Esophagus squamous epithelium (tissue), 4 donors: ENCODE data around the gene SH3BP5L.
"Not testable (repeated sequence)": the region's sequence is repeated elsewhere in the genome, so short reads cannot be mapped to it uniquely, and the experiment has no call there.

Source experiments
- POLR2A ChIP-seq, 4 donors: fragments of 450-650 bp; IDR thresholded peaks; one replicate each; pipeline ENCODE4 v1.6.1; 2017; ENCODE audit warnings: antibody characterized with exemption in 4 of 4, mild to moderate bottlenecking in 4 of 4, moderate library complexity in 3 of 4
- TF ChIP-seq, protein P1 (sequence below), 6 experiments: fragments of 450-650 bp in 4 of 6; fragments of 200-600 bp in 2 of 6; sonication (generic) in 2 of 6; IDR thresholded peaks; one replicate each; pipeline ENCODE4 v1.5.1; 2016 to 2019; ENCODE audit warnings: antibody characterized with exemption in 6 of 6, mild to moderate bottlenecking in 4 of 6, moderate library complexity in 4 of 6

DNA sequence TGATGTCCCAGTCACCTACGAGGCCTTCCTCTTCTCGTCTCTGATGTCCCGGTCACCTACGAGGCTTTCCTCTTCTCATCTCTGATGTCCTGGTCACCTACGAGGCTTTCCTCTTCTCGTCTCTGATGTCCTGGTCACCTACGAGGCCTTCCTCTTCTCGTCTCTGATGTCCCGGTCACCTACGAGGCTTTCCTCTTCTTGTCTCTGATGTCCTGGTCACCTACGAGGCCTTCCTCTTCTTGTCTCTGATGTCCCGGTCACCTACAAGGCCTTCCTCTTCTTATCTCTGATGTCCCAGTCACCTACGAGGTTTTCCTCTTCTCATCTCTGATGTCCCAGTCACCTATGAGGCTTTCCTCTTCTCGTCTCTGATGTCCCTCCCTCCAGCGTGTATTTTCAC is 22.2 kb downstream of the SH3BP5L start:
- TF ChIP-seq, protein P1, sequence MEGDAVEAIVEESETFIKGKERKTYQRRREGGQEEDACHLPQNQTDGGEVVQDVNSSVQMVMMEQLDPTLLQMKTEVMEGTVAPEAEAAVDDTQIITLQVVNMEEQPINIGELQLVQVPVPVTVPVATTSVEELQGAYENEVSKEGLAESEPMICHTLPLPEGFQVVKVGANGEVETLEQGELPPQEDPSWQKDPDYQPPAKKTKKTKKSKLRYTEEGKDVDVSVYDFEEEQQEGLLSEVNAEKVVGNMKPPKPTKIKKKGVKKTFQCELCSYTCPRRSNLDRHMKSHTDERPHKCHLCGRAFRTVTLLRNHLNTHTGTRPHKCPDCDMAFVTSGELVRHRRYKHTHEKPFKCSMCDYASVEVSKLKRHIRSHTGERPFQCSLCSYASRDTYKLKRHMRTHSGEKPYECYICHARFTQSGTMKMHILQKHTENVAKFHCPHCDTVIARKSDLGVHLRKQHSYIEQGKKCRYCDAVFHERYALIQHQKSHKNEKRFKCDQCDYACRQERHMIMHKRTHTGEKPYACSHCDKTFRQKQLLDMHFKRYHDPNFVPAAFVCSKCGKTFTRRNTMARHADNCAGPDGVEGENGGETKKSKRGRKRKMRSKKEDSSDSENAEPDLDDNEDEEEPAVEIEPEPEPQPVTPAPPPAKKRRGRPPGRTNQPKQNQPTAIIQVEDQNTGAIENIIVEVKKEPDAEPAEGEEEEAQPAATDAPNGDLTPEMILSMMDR (IDR thresholded peaks at IDR 0.05): not testable (repeated sequence)
- not testable (repeated sequence) for TF ChIP-seq POLR2A (IDR thresholded peaks at IDR 0.05)
